Brain pericyte (primary cell): ENCODE results near the gene NUP188.

Experiments used
- DNase-seq: peaks from one replicate; pipeline ENCODE4 v3.0.0-alpha.2; 2012; ENCODE audit warnings: low read depth, low spot score

The NUP188 gene, protein sequence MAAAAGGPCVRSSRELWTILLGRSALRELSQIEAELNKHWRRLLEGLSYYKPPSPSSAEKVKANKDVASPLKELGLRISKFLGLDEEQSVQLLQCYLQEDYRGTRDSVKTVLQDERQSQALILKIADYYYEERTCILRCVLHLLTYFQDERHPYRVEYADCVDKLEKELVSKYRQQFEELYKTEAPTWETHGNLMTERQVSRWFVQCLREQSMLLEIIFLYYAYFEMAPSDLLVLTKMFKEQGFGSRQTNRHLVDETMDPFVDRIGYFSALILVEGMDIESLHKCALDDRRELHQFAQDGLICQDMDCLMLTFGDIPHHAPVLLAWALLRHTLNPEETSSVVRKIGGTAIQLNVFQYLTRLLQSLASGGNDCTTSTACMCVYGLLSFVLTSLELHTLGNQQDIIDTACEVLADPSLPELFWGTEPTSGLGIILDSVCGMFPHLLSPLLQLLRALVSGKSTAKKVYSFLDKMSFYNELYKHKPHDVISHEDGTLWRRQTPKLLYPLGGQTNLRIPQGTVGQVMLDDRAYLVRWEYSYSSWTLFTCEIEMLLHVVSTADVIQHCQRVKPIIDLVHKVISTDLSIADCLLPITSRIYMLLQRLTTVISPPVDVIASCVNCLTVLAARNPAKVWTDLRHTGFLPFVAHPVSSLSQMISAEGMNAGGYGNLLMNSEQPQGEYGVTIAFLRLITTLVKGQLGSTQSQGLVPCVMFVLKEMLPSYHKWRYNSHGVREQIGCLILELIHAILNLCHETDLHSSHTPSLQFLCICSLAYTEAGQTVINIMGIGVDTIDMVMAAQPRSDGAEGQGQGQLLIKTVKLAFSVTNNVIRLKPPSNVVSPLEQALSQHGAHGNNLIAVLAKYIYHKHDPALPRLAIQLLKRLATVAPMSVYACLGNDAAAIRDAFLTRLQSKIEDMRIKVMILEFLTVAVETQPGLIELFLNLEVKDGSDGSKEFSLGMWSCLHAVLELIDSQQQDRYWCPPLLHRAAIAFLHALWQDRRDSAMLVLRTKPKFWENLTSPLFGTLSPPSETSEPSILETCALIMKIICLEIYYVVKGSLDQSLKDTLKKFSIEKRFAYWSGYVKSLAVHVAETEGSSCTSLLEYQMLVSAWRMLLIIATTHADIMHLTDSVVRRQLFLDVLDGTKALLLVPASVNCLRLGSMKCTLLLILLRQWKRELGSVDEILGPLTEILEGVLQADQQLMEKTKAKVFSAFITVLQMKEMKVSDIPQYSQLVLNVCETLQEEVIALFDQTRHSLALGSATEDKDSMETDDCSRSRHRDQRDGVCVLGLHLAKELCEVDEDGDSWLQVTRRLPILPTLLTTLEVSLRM (N-terminal part only)

DNA sequence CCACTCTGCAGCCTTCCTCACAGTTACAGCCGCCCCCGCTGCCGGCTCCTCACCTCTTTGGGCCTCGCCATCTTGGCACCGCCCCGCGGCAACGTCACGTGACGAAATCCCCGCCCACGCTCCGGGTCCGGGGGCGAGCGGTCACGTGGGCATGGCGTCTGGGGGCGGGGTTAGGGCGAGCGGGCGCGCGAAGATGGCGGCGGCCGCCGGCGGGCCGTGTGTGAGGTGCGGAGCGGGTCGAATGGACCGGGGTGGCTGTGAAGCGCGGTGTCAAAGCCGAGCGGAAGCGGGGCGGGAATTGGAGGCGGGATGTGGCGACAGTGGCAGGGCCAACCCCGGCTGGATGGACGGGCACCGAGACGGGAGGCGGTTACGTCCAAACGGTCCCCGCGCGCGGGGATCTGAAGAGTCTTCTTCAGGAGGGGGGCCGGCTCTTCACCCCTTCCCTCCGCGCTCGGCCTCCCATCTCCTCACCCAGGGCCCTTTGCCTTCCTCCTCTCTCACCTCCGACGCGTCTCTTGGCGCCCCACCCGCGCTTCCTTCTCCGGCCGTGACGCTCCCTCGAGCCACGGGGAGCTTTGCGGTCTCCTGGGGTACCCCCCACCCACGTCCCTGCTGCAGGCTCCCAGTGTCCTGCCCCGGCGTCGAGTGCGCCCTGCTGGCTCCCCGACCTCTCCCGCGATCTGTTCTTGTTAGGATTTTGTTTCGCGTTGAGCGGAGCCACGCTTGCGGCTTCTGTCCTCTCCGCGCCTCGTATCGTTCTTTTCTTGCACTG is at the start of gene NUP188, which contains the start of gene DOLK:
Gene NUP188, plus strand, starts transcription at position 173 of the 775 bp plus-strand sequence. Its CDS starts 21 bp downstream, at position 194.
Gene DOLK, minus strand, starts transcription at position 77 of the 775 bp plus-strand sequence. CDS start 300 bp downstream, outside the sequence.
- DNase-seq, result peak; percentile 71

- DNase-seq, result no peak
These were observed 49.1 kb upstream of the NUP188 start for GRCh38 chr9:128898382-128898781.

- DNase-seq, result no peak
These were observed 48.5 kb upstream of the NUP188 start for GRCh38 chr9:128898845-128899565.

DNA sequence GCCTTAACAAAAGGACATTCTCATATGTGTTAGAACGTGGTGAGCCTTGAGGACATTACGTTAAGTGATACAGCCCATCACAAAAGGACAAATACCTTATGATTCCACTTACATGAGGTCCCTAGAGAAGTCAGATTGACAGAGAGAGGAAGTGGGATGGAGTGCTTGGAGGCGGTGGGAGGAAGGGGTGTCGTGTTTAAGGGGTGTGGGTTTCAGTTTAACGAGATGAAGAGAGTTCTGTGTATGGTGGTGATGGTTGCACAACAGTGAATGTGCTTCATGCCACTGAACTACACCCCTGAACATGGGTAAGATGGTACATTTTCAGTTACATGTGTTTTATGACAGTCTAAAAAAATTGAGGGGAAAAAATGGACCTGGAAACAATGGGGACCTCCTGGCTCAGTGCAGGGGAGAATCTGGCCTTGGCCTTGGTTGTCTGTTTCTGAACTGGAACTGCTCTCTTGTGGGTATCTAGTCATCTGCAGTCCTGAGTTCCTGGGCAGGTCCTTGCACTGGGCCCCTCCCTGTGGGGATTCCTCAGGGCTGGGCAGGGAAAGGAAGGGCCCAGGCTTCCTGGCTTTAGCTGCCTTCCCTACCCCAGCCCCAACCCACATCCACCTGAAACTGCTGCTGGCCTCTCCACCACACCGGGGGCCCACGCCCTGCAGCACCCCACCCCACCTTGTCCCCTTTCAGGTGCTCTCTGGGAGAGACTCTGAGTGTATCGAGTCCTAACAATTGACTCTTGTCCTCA is 47.8 kb upstream of the NUP188 start:
- no peak for DNase-seq

GRCh38 chr9:128901379-128901778 is 46.1 kb upstream of the NUP188 start:
- no peak for DNase-seq

DNA sequence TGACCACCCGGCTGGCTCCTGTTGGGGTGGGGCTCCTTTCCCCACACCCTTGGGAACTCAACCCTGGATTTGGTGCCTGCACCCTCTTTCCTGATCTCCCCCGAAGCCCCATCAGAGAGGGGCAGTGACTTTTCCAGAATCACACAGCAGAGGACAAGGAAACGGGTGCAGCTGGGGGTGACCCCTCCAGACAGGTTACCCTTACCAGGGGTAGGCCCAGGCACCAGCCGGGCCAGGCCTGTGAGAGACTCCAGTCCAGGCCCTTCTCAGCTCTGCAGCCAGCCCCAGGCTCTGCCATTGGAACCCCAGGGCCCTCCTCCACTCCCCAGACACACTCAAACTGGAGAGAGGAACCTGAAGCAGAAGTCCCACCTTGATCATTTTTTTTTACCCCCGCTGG is 45.7 kb upstream of the NUP188 start:
- DNase-seq, result no peak

DNA sequence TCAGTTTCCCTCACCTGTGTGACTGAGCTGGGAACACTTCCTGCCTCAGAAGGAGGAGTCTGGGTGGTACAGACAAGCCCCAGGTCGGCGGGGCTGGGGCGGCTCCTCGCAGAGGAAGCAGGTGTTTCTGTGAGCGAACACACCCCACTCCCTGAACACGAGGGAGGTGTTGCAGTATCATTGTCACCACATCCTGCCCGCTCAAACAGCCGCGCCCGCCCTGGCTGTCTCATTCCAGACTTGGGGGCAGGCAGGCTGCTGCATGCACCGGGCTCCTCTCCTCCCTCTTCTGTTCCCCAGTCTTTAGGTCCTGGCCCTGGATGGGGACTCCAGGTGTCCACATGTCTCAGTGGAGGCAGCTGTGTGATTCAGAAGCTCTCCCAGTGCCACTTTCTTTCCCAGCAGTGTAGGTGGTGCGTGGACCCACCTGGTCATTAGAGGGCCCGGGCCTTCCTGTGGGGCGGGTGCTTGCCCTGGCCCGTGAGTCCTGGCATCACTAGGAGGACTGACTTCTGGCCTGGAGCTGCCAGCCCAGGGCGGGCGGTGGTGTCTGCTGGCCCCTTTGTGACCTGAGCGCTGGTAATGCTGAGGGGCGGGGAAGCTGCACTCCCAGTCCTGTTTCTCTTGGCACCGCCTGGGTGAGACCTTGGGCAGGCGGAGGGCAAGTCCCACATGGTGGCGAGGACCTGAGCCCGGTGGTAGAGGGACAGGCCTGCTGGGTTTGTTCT is 45.0 kb upstream of the NUP188 start:
- no peak for DNase-seq

- no peak for DNase-seq
These were observed 44.4 kb upstream of the NUP188 start for GRCh38 chr9:128903079-128903461.

GRCh38 chr9:128903871-128904620 is 43.5 kb upstream of the NUP188 start:
- DNase-seq, result no peak

- DNase-seq, result no peak
These were observed 41.5 kb upstream of the NUP188 start for GRCh38 chr9:128905964-128906363.

DNA sequence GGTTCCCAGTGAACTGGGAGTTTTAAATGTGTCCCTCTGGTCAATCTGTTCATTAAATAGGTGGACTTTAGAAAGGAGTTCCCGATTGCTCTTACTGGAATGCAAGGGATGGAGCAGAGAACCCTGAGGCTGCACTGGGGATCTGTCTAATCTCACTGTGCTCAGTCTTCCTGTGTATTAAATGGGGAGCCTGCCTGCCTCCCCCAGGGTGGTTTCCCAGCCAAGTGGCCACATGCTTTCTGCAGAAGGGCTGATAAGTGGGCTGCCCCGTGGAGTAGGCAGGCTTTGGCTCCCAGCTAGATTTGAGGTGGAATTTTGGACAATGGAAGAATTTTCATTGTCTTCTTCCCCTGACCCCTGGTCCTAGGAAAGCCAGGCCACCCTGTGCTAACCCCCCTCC is 40.8 kb upstream of the NUP188 start:
- DNase-seq, result no peak

GRCh38 chr9:128908372-128908771 is 39.1 kb upstream of the NUP188 start:
- no peak for DNase-seq

DNA sequence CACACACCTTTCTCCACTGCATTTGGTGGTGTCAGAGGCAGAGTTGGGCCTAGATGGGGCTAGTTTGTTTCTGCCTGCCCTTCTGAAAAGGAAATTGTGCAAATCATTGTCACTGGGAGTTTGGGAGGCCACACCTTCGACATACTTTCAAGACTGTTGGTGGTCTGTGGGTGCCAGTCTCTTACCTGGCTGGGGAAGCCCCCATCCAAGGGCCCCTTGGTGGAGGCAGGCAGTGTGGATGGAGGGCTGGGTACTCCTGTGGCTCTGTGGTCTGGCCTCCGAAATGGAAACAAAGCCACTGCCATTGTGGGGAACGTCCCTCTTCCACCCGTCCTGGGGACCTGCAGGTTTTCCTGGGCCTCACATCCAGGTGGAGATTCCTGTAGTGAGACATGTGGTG is 37.6 kb upstream of the NUP188 start:
- DNase-seq, result no peak

DNA sequence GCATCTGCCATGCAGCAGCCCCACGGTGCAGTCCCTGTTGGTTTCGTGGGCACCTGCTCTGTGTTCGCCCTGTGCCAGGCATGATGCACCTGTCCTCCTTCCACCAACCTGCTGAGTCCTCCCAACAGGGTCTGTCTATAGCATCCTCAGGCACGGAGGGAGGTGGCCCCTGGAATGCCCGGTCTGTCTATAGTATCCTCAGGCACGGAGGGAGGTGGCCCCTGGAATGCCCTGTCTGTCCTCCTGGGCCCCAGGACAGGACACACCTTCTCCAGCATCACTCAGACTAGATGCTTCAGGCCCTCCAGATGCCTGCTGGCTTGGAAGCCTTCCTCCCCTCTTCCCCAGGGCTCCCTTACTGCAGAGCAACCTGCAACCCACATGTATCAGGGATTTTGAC is 36.6 kb upstream of the NUP188 start:
- no peak for DNase-seq

DNA sequence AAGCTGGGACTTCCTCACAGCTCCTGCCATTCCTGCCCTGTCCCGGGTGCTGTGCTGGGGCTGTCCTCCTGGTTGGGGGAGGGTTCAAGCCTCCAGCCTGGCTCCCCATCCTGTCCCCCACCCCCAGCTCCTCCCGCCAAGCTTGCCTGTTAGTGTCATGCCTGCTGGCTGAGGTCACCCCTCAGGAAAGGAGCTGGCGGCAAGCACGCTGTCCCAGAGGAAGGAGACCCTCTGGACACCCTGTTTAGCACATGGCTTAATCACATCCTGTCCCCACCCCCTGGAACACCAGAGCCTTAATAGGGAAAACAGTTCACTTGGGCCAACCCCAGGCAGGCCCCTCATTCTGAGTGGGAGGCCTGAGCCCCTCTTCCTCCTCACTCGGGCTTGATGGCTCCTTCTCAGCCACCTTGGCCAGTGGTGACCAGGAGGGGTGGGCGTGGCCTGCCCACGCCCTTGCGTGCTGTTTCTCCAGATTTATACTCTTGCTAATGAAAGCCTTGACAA is 35.9 kb upstream of the NUP188 start:
- no peak for DNase-seq

GRCh38 chr9:128912270-128912853 is 35.1 kb upstream of the NUP188 start:
- no peak for DNase-seq
